ENCODE data around the gene BMP6.
"Not testable (repeated sequence)": the region's sequence is repeated elsewhere in the genome, so short reads cannot be mapped to it uniquely, and the experiment has no call there.

DNA sequence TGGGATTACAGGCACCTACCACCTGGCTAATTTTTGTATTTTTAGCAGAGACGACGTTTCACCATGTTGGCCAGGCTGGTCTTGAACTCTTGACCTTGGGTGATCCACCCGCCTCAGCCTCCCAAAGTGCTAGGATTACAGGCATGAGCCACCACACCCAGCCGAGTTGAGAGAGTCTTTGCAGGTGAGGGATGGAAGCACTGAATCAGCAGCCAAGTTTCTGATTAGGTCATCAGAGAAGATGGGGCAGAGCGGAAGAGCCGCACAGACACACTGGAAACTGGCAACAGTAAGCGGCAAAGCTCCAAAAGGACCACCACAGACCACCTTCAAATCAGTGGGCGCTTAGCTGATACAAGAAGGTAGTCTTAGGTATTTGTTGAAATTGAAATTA lies 172.3 kb downstream of the BMP6 start:
- TF ChIP-seq, protein P1, sequence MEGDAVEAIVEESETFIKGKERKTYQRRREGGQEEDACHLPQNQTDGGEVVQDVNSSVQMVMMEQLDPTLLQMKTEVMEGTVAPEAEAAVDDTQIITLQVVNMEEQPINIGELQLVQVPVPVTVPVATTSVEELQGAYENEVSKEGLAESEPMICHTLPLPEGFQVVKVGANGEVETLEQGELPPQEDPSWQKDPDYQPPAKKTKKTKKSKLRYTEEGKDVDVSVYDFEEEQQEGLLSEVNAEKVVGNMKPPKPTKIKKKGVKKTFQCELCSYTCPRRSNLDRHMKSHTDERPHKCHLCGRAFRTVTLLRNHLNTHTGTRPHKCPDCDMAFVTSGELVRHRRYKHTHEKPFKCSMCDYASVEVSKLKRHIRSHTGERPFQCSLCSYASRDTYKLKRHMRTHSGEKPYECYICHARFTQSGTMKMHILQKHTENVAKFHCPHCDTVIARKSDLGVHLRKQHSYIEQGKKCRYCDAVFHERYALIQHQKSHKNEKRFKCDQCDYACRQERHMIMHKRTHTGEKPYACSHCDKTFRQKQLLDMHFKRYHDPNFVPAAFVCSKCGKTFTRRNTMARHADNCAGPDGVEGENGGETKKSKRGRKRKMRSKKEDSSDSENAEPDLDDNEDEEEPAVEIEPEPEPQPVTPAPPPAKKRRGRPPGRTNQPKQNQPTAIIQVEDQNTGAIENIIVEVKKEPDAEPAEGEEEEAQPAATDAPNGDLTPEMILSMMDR (IDR thresholded peaks at IDR 0.05) = not testable (repeated sequence)
- not testable (repeated sequence) for TF ChIP-seq POLR2A, EP300 (IDR thresholded peaks at IDR 0.05)
